ENCODE measurements around the gene ATG14. TPM values are rescaled to one million over a fixed set of nuclear protein-coding genes. Genes with fewer than 3 reads are reported as not detected.
"Not testable (repeated sequence)": the region's sequence is repeated elsewhere in the genome, so short reads cannot be mapped to it uniquely, and the experiment has no call there.

Gene ATG14
- total RNA-seq, 1 experiment from 2014 or later: 9.5 TPM

GRCh38 chr14:55352201-55352600 lies 59.4 kb downstream of the ATG14 start:
- no peak for DNase-seq (ENCODE audit: low read depth)

- DNase-seq (ENCODE audit: low read depth): no peak
Observed at GRCh38 chr14:55351111-55351510, 60.5 kb downstream of the ATG14 start.

- DNase-seq (ENCODE audit: low read depth): no peak
Observed at GRCh38 chr14:55350461-55350860, 61.2 kb downstream of the ATG14 start.

- no peak for DNase-seq (ENCODE audit: low read depth)
Observed at GRCh38 chr14:55349565-55349964, 62.1 kb downstream of the ATG14 start.

GRCh38 chr14:55348766-55349453 lies 62.7 kb downstream of the ATG14 start:
- DNase-seq (ENCODE audit: low read depth): no peak

GRCh38 chr14:55347748-55348147 lies 63.9 kb downstream of the ATG14 start:
- no peak for DNase-seq (ENCODE audit: low read depth)

GRCh38 chr14:55347040-55347439 lies 64.6 kb downstream of the ATG14 start:
- DNase-seq (ENCODE audit: low read depth): no peak

GRCh38 chr14:55344582-55345163 lies 67.0 kb downstream of the ATG14 start:
- DNase-seq (ENCODE audit: low read depth): not testable (repeated sequence)

- DNase-seq (ENCODE audit: low read depth): no peak
Observed at GRCh38 chr14:55341781-55342180, 69.8 kb downstream of the ATG14 start.

GRCh38 chr14:55340482-55340881 lies 71.1 kb downstream of the ATG14 start:
- DNase-seq (ENCODE audit: low read depth): no peak

- no peak for DNase-seq (ENCODE audit: low read depth)
Observed at GRCh38 chr14:55339770-55340169, 71.9 kb downstream of the ATG14 start.

- no peak for DNase-seq (ENCODE audit: low read depth)
Observed at GRCh38 chr14:55336691-55337090, 74.9 kb downstream of the ATG14 start.

- DNase-seq (ENCODE audit: low read depth): no peak
Observed at GRCh38 chr14:55336162-55336561, 75.5 kb downstream of the ATG14 start.

- DNase-seq (ENCODE audit: low read depth): no peak
Observed at GRCh38 chr14:55333711-55334485, 77.7 kb downstream of the ATG14 start.

- DNase-seq (ENCODE audit: low read depth): no peak
Observed at GRCh38 chr14:55332654-55333570, 78.7 kb downstream of the ATG14 start.

GRCh38 chr14:55329999-55330710 lies 81.5 kb downstream of the ATG14 start:
- peak; percentile 37 for DNase-seq (ENCODE audit: low read depth)

- DNase-seq (ENCODE audit: low read depth): no peak
Observed at GRCh38 chr14:55328317-55328716, 83.3 kb downstream of the ATG14 start.

- no peak for DNase-seq (ENCODE audit: low read depth)
Observed at GRCh38 chr14:55327179-55327578, 84.5 kb downstream of the ATG14 start.

- DNase-seq (ENCODE audit: low read depth): no peak
Observed at GRCh38 chr14:55324812-55325211, 86.8 kb downstream of the ATG14 start.

- DNase-seq (ENCODE audit: low read depth): no peak
Observed at GRCh38 chr14:55323910-55324309, 87.7 kb downstream of the ATG14 start.

- no peak for DNase-seq (ENCODE audit: low read depth)
Observed at GRCh38 chr14:55318694-55319093, 92.9 kb downstream of the ATG14 start.

Measured in HT1080 (cell line).